Cardiac muscle cell (in vitro differentiated cells and primary cell): ENCODE measurements around the gene MESD. TPM values are rescaled to one million over a fixed set of nuclear protein-coding genes. Genes with fewer than 3 reads are reported as not detected.

Experiments used
- DNase-seq, 2 donors: peaks; one replicate each; pipeline versions ENCODE4 v3.0.0 to v3.0.0-alpha.2; 2010 to 2017; ENCODE audit warnings: low read depth in 1 of 2, low spot score in 1 of 2
- H3K27ac ChIP-seq: fragments of 200-600 bp; sonication (generic); 2 replicates; pipeline ENCODE4 v1.5.1; 2016
- H3K27me3 ChIP-seq: fragments of 200-600 bp; sonication (generic); 2 replicates; pipeline ENCODE4 v1.6.0; 2016; ENCODE audit warnings: control low read depth
- H3K36me3 ChIP-seq: fragments of 200-600 bp; sonication (generic); 2 replicates; pipeline ENCODE4 v1.5.1; 2016; ENCODE audit warnings: control low read depth
- H3K4me1 ChIP-seq: fragments of 200-600 bp; sonication (generic); 2 replicates; pipeline ENCODE4 v1.8.1; 2017; ENCODE audit warnings: low read depth, mild to moderate bottlenecking, mixed run types
- H3K4me3 ChIP-seq: fragments of 200-600 bp; sonication (generic); 2 replicates; pipeline ENCODE4 v1.5.1; 2016; ENCODE audit warnings: mild to moderate bottlenecking
- H3K9me3 ChIP-seq: fragments of 200-600 bp; sonication (generic); 2 replicates; pipeline ENCODE4 v1.5.1; 2017; ENCODE audit warnings: low read depth, mild to moderate bottlenecking, control low read depth
- polyA plus RNA-seq: library from polyadenylated mRNA; unstranded; fragments of >200 nt; fragmentation: Nextera tagmentation; extraction: Ambion mirVana; gene quantifications from 2 replicates; pipeline ENCODE4 v1.2.1, GENCODE V29; 2016
- total RNA-seq: library from RNA; depleted of rRNA; stranded (reverse); fragments of >200 nt; gene quantifications from 2 replicates; pipeline ENCODE4 v1.2.3, GENCODE V29; 2016
- TF ChIP-seq, protein P1 (sequence below): IDR thresholded peaks from 2 replicates; pipeline ENCODE4 v1.5.1; 2012; ENCODE audit warnings: low read depth, mild to moderate bottlenecking, low read length

The MESD gene
- total and polyA plus RNA-seq, 2 experiments from 2014 or later: 20.1 to 35.8 TPM

DNA sequence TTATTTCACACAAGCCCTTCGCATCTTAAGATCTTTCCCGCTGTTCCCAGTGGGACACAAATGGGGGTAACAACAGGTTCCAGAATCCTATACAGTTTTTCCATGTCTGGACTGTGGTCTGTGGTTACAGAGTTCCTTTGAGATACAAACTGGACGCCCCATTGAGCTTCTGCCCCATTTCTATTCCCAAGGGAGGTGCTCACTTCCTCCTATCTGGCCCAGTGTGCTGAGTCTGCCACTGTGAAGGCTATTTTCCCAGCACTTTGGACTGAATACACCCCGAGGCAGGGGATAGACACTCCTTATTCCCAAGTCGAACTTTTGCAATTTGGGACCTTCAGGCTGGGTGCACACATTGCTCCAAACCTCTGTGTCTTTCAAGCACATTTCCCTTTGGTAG is 44.0 kb downstream of the MESD start:
- Histone ChIP-seq H3K9me3 (no peaks in the 10 kb centered on the region), H3K4me1 (no peaks in the 10 kb centered on the region), H3K4me3 (no peak overlapping the region), H3K27ac (no peak overlapping the region), H3K27me3 (no peaks in the 10 kb centered on the region), H3K36me3 (peaks cover 3% of the 10 kb centered on the region)
- no peak for DNase-seq
- TF ChIP-seq, protein P1, sequence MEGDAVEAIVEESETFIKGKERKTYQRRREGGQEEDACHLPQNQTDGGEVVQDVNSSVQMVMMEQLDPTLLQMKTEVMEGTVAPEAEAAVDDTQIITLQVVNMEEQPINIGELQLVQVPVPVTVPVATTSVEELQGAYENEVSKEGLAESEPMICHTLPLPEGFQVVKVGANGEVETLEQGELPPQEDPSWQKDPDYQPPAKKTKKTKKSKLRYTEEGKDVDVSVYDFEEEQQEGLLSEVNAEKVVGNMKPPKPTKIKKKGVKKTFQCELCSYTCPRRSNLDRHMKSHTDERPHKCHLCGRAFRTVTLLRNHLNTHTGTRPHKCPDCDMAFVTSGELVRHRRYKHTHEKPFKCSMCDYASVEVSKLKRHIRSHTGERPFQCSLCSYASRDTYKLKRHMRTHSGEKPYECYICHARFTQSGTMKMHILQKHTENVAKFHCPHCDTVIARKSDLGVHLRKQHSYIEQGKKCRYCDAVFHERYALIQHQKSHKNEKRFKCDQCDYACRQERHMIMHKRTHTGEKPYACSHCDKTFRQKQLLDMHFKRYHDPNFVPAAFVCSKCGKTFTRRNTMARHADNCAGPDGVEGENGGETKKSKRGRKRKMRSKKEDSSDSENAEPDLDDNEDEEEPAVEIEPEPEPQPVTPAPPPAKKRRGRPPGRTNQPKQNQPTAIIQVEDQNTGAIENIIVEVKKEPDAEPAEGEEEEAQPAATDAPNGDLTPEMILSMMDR: no peak

GRCh38 chr15:80944818-80945217 is 44.8 kb downstream of the MESD start:
- H3K4me1 ChIP-seq: no peaks in the 10 kb centered on the region
- H3K4me3 ChIP-seq: no peak overlapping the region
- no peaks in the 10 kb centered on the region for H3K9me3 ChIP-seq
- no peak for DNase-seq
- TF ChIP-seq, protein P1: no peak
- no peaks in the 10 kb centered on the region for H3K27me3 ChIP-seq
- H3K36me3 ChIP-seq: peaks cover 3% of the 10 kb centered on the region
- H3K27ac ChIP-seq: no peak overlapping the region

DNA sequence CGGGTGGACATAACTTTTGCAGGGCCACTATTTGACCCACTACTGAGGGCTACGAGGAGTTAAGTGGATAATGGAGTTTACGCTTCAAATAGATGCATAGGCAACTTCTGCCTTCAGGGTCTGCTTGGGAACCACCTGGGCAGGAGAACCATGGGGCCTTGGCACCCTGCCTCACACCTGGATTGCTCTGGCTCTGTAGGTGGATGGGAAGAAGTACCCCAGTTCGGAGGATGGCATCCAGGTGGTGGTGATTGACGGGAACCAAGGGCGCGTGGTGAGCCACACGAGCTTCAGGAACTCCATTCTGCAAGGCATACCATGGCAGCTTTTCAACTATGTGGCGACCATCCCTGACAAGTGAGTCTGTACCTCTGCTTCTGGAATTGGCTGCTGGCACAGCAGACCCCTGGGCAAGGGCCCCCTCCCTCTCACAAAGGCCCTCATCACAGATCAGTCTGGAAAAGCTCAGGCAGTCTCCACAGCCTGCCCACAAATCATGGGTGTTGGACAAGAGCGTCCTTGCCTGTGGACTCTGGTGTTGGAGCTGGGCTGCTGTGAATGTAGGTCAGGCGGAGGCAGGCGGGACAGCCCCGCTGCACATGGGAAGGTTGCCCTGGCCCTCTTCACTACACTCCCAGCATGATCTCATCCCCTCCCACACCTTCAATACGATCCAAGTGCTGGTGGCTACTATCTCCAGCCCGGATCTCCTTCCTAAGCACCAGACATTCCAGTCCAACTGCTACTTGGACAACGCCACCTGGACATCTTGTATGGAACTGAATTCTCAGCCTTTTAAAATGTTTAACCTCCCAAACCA is 46.7 kb downstream of the MESD start:
- Histone ChIP-seq H3K4me3 (no peak overlapping the region), H3K27ac (no peak overlapping the region), H3K4me1 (no peaks in the 10 kb centered on the region), H3K27me3 (no peaks in the 10 kb centered on the region), H3K9me3 (no peaks in the 10 kb centered on the region), H3K36me3 (peaks cover 3% of the 10 kb centered on the region)
- DNase-seq: no peak
- TF ChIP-seq, protein P1: no peak

GRCh38 chr15:80942266-80942665 is 47.4 kb downstream of the MESD start:
- DNase-seq: no peak
- Histone ChIP-seq H3K36me3 (peaks cover 3% of the 10 kb centered on the region), H3K27ac (no peak overlapping the region), H3K27me3 (no peaks in the 10 kb centered on the region), H3K4me1 (no peaks in the 10 kb centered on the region), H3K4me3 (no peak overlapping the region), H3K9me3 (no peaks in the 10 kb centered on the region)
- TF ChIP-seq, protein P1: no peak

GRCh38 chr15:80940851-80941250 is 48.8 kb downstream of the MESD start:
- Histone ChIP-seq H3K4me3 (no peak overlapping the region), H3K9me3 (no peaks in the 10 kb centered on the region), H3K27ac (no peak overlapping the region), H3K4me1 (no peaks in the 10 kb centered on the region), H3K27me3 (no peaks in the 10 kb centered on the region), H3K36me3 (peaks cover 3% of the 10 kb centered on the region)
- DNase-seq: no peak
- TF ChIP-seq, protein P1: no peak
